CD4-positive, CD25-positive, alpha-beta regulatory T cell (primary cell): ENCODE results near the gene MMP14. TPM values are rescaled to one million over a fixed set of nuclear protein-coding genes. Genes with fewer than 3 reads are reported as not detected.
"Not testable (repeated sequence)": the region's sequence is repeated elsewhere in the genome, so short reads cannot be mapped to it uniquely, and the experiment has no call there.

Source experiments
- ATAC-seq, 2 donors: fragments of 150-1000 bp; cut with Tn5 transposase; one replicate each; pipeline ENCODE4 v1.10.0; 2021; ENCODE audit warnings: low read depth in 2 of 2, moderate number of reproducible peaks in 2 of 2, moderate library complexity in 1 of 2
- DNase-seq, 3 donors: peaks; one replicate each; pipeline versions ENCODE4 v3.0.0 to v3.0.0-alpha.2; 2012 to 2022; ENCODE audit warnings: mixed read lengths in 1 of 3
- H3K27ac ChIP-seq: one replicate; pipeline ENCODE4 v1.7.0; 2013; ENCODE audit warnings: mild to moderate bottlenecking, low read length; ENCODE audit not compliant: insufficient read depth, poor library complexity, severe bottlenecking
- H3K27me3 ChIP-seq: one replicate; pipeline ENCODE4 v1.7.0; 2013; ENCODE audit warnings: low read length; ENCODE audit not compliant: control insufficient read depth, insufficient read depth
- H3K36me3 ChIP-seq: one replicate; pipeline ENCODE4 v1.7.0; 2013; ENCODE audit warnings: mild to moderate bottlenecking, low read length, moderate library complexity; ENCODE audit not compliant: control insufficient read depth, insufficient read depth
- H3K4me1 ChIP-seq: 2 replicates; pipeline ENCODE4 v1.7.0; 2013; ENCODE audit warnings: mild to moderate bottlenecking, low read length; ENCODE audit not compliant: insufficient read depth, control insufficient read depth, poor library complexity, severe bottlenecking
- H3K4me3 ChIP-seq: one replicate; pipeline ENCODE4 v1.7.0; 2013; ENCODE audit warnings: low read depth, mild to moderate bottlenecking, low read length, moderate library complexity
- H3K9me3 ChIP-seq, 2 experiments: 1 replicate in 1 of 2; 2 replicates in 1 of 2; pipeline ENCODE4 v1.7.0; 2013; ENCODE audit warnings: low read length in 2 of 2, mild to moderate bottlenecking in 1 of 2, moderate library complexity in 1 of 2; ENCODE audit not compliant: control insufficient read depth in 2 of 2
- H3K27ac Mint-ChIP-seq, 3 donors: one replicate each; pipeline ENCODE4 v1.8.0; 2020 to 2022; ENCODE audit warnings: mild to moderate bottlenecking in 3 of 3, mixed read lengths in 3 of 3, moderate library complexity in 2 of 3
- H3K27me3 Mint-ChIP-seq: one replicate; pipeline ENCODE4 v1.8.0; 2022; ENCODE audit warnings: mild to moderate bottlenecking, mixed read lengths
- H3K36me3 Mint-ChIP-seq: one replicate; pipeline ENCODE4 v1.8.0; 2020; ENCODE audit warnings: mixed read lengths
- H3K4me1 Mint-ChIP-seq, 4 donors: one replicate each; pipeline ENCODE4 v1.8.0; 2020 to 2022; ENCODE audit warnings: mixed read lengths in 4 of 4, mild to moderate bottlenecking in 1 of 4
- H3K4me3 Mint-ChIP-seq, 4 donors: one replicate each; pipeline ENCODE4 v1.8.0; 2020 to 2022; ENCODE audit warnings: mild to moderate bottlenecking in 4 of 4, mixed read lengths in 4 of 4, moderate library complexity in 3 of 4
- H3K9me3 Mint-ChIP-seq, 7 donors: one replicate each; pipeline ENCODE4 v1.8.0; 2020 to 2022; ENCODE audit warnings: mixed read lengths in 7 of 7, mild to moderate bottlenecking in 3 of 7, moderate library complexity in 2 of 7
- polyA plus RNA-seq, 4 donors: library from polyadenylated mRNA; unstranded; fragments of 300-500 nt; fragmentation: Illumina TruSeq; gene quantifications; one replicate each; pipeline ENCODE4 v1.2.3, GENCODE V29; 2021
- total RNA-seq: library from RNA; stranded (reverse); gene quantifications from one replicate; pipeline ENCODE4 v1.2.3, GENCODE V29; 2022

The MMP14 gene
- total and polyA plus RNA-seq, 5 donors from 2014 or later, result 1.0 TPM; not detected in 4

- not testable (repeated sequence) for DNase-seq, H3K27me3 ChIP-seq
- H3K27ac Mint-ChIP-seq, result peak overlapping the region; percentile 98 to 99 (median 98)
These were observed 7.2 kb upstream of the MMP14 start for GRCh38 chr14:22829076-22829660.

GRCh38 chr14:22829661-22830442 lies 6.5 kb upstream of the MMP14 start, which contains the start of gene MRPL52:
MRPL52 (plus strand) TSS chr14:22829887; CDS start chr14:22829913, 26 bp downstream.
- Mint-ChIP-seq H3K36me3 (peaks cover 11% of the 10 kb centered on the region), H3K27ac (peak within 1 kb of the TSS; percentile 98 to 99 (median 98)), H3K27me3 (peaks cover 10% of the 10 kb centered on the region), H3K4me3 (peak within 1 kb of the TSS; percentile 74 to 95 (median 93)), H3K9me3 (no peaks in the 10 kb centered on the region), H3K4me1 (peaks cover 16 to 41% (median 28%) of the 10 kb centered on the region in 4 donors)
- Histone ChIP-seq H3K9me3 (no peaks in the 10 kb centered on the region), H3K4me3 (peak within 1 kb of the TSS; percentile 90), H3K4me1 (peaks cover 22% of the 10 kb centered on the region), H3K36me3 (peaks cover 13% of the 10 kb centered on the region), H3K27ac (peak within 1 kb of the TSS; percentile 83), H3K27me3 (no peaks in the 10 kb centered on the region)
- ATAC-seq (peak; percentile 94 to 95), DNase-seq (peak; percentile 86 to 96 (median 90))

More at GRCh38 chr14:22829076-22829660, 7.2 kb upstream of the MMP14 start:
- Histone ChIP-seq H3K27ac (peak overlapping the region; percentile 83), H3K4me3 (peak overlapping the region; percentile 90), H3K4me1 (peaks cover 22% of the 10 kb centered on the region), H3K36me3 (peaks cover 10% of the 10 kb centered on the region)
- Mint-ChIP-seq H3K4me1 (peaks cover 16 to 45% (median 30%) of the 10 kb centered on the region in 4 donors), H3K27me3 (peaks cover 10% of the 10 kb centered on the region), H3K4me3 (peak overlapping the region; percentile 74 to 95 (median 93))
- not testable (repeated sequence) for H3K9me3 Mint-ChIP-seq, H3K9me3 ChIP-seq, ATAC-seq, H3K36me3 Mint-ChIP-seq

- no peak for ATAC-seq
- Mint-ChIP-seq H3K9me3 (no peaks in the 10 kb centered on the region), H3K36me3 (peaks cover 16% of the 10 kb centered on the region), H3K4me3 (peak overlapping the region; percentile 74 to 95 (median 93)), H3K4me1 (peaks cover 16 to 40% (median 25%) of the 10 kb centered on the region in 4 donors), H3K27me3 (peaks cover 10% of the 10 kb centered on the region), H3K27ac (peak overlapping the region; percentile 98 to 99 (median 98))
- Histone ChIP-seq H3K4me1 (peaks cover 22% of the 10 kb centered on the region), H3K4me3 (peak overlapping the region; percentile 90), H3K36me3 (peaks cover 13% of the 10 kb centered on the region), H3K27me3 (no peaks in the 10 kb centered on the region), H3K9me3 (no peaks in the 10 kb centered on the region), H3K27ac (peak overlapping the region; percentile 83)
- DNase-seq, result no peak
These were observed 5.9 kb upstream of the MMP14 start for GRCh38 chr14:22830443-22831010.

GRCh38 chr14:22835505-22835904 lies 880 bp upstream of the MMP14 start:
- peaks cover 21% of the 10 kb centered on the region for H3K36me3 Mint-ChIP-seq
- H3K4me1 Mint-ChIP-seq, result peaks cover 10 to 40% (median 12%) of the 10 kb centered on the region in 4 donors
- H3K4me3 Mint-ChIP-seq, result peak overlapping the region in 3 of 4 donors; percentile 3 to 66 (median 17)
- ATAC-seq (no peak), DNase-seq (no peak)
- H3K4me1 ChIP-seq, result peaks cover 23% of the 10 kb centered on the region
- H3K27me3 Mint-ChIP-seq, result peaks cover 20% of the 10 kb centered on the region
- H3K27ac ChIP-seq, result no peak overlapping the region
- no peaks in the 10 kb centered on the region for H3K9me3 ChIP-seq
- no peaks in the 10 kb centered on the region for H3K9me3 Mint-ChIP-seq
- no peaks in the 10 kb centered on the region for H3K27me3 ChIP-seq
- H3K27ac Mint-ChIP-seq, result peak overlapping the region in 1 of 3 donors; percentile 14
- H3K4me3 ChIP-seq, result no peak overlapping the region
- peaks cover 13% of the 10 kb centered on the region for H3K36me3 ChIP-seq

- ATAC-seq, result no peak
- Mint-ChIP-seq H3K36me3 (peaks cover 17% of the 10 kb centered on the region), H3K4me3 (peak overlapping the region; percentile 47 to 89 (median 72)), H3K27ac (peak overlapping the region; percentile 84 to 97 (median 90)), H3K4me1 (peaks cover 0 to 27% (median 1%) of the 10 kb centered on the region in 4 donors), H3K9me3 (no peaks in the 10 kb centered on the region), H3K27me3 (peaks cover 23% of the 10 kb centered on the region)
- Histone ChIP-seq H3K4me3 (no peak overlapping the region), H3K4me1 (peaks cover 11% of the 10 kb centered on the region), H3K27me3 (no peaks in the 10 kb centered on the region), H3K36me3 (peaks cover 13% of the 10 kb centered on the region), H3K27ac (no peak overlapping the region), H3K9me3 (no peaks in the 10 kb centered on the region)
- DNase-seq, result no peak
These were observed 847 bp downstream of the MMP14 start for GRCh38 chr14:22837114-22837749.

GRCh38 chr14:22837750-22838538 lies 1.6 kb downstream of the MMP14 start:
- Mint-ChIP-seq H3K4me1 (peaks cover 0 to 27% (median 1%) of the 10 kb centered on the region in 4 donors), H3K27ac (peak overlapping the region in 2 of 3 donors; percentile 20 to 42), H3K9me3 (no peaks in the 10 kb centered on the region), H3K36me3 (peaks cover 17% of the 10 kb centered on the region), H3K4me3 (peak overlapping the region in 1 of 4 donors; percentile 65), H3K27me3 (peaks cover 23% of the 10 kb centered on the region)
- DNase-seq (no peak), ATAC-seq (no peak)
- Histone ChIP-seq H3K4me1 (peaks cover 11% of the 10 kb centered on the region), H3K27me3 (no peaks in the 10 kb centered on the region), H3K9me3 (no peaks in the 10 kb centered on the region), H3K27ac (no peak overlapping the region), H3K4me3 (no peak overlapping the region), H3K36me3 (peaks cover 13% of the 10 kb centered on the region)

- Mint-ChIP-seq H3K27ac (no peak overlapping the region), H3K9me3 (no peaks in the 10 kb centered on the region), H3K4me1 (peaks cover 0 to 24% (median 1%) of the 10 kb centered on the region in 4 donors), H3K36me3 (peaks cover 17% of the 10 kb centered on the region), H3K4me3 (no peak overlapping the region), H3K27me3 (peaks cover 23% of the 10 kb centered on the region)
- Histone ChIP-seq H3K27me3 (no peaks in the 10 kb centered on the region), H3K9me3 (no peaks in the 10 kb centered on the region), H3K36me3 (peaks cover 7% of the 10 kb centered on the region), H3K27ac (no peak overlapping the region), H3K4me3 (no peak overlapping the region), H3K4me1 (peaks cover 11% of the 10 kb centered on the region)
- DNase-seq (no peak), ATAC-seq (no peak)
These were observed 2.3 kb downstream of the MMP14 start for GRCh38 chr14:22838631-22839041.
